Measurements from ENCODE around the gene OR5P2. TPM values are rescaled to one million over a fixed set of nuclear protein-coding genes. Genes with fewer than 3 reads are reported as not detected.
"Not testable (repeated sequence)": the region's sequence is repeated elsewhere in the genome, so short reads cannot be mapped to it uniquely, and the experiment has no call there.

Gene OR5P2
- total RNA-seq, 6 experiments from 2014 or later = not detected

DNA sequence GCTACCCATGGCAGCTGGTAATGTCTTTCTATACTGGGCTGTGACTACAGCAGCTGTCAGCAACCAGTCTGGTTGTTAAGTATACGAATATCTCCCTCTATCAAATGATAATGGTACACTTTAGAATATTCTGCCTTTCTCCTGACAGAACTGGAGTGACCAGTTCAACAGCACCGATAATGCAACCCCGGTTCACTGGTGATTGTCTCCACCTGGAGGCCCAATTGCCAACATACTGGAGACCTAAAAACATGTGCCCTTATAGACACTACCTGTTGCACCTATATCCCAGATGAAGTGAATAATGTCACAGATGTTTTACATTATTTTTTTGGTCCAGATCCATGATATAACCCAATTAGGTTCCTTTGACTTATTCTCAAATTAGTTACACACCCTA is 21.1 kb downstream of the OR5P2 start:
- Mint-ChIP-seq H3K27ac (no peak overlapping the region), H3K27me3 (ENCODE audit: insufficient read depth) (no peaks in the 10 kb centered on the region; the same call in 1 of the 2 replicates), H3K36me3 (ENCODE audit: low read depth) (no peaks in the 10 kb centered on the region), H3K4me1 (ENCODE audit: low read depth) (no peaks in the 10 kb centered on the region), H3K4me3 (no peak overlapping the region), H3K9me3 (no peaks in the 10 kb centered on the region)
- TF ChIP-seq, protein P1, sequence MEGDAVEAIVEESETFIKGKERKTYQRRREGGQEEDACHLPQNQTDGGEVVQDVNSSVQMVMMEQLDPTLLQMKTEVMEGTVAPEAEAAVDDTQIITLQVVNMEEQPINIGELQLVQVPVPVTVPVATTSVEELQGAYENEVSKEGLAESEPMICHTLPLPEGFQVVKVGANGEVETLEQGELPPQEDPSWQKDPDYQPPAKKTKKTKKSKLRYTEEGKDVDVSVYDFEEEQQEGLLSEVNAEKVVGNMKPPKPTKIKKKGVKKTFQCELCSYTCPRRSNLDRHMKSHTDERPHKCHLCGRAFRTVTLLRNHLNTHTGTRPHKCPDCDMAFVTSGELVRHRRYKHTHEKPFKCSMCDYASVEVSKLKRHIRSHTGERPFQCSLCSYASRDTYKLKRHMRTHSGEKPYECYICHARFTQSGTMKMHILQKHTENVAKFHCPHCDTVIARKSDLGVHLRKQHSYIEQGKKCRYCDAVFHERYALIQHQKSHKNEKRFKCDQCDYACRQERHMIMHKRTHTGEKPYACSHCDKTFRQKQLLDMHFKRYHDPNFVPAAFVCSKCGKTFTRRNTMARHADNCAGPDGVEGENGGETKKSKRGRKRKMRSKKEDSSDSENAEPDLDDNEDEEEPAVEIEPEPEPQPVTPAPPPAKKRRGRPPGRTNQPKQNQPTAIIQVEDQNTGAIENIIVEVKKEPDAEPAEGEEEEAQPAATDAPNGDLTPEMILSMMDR (IDR thresholded peaks at IDR 0.05) = no peak
- DNase-seq = no peak

- not testable (repeated sequence) for DNase-seq, H3K9me3 Mint-ChIP-seq
Observed at GRCh38 chr11:7764301-7764700, 32.4 kb downstream of the OR5P2 start.

DNA sequence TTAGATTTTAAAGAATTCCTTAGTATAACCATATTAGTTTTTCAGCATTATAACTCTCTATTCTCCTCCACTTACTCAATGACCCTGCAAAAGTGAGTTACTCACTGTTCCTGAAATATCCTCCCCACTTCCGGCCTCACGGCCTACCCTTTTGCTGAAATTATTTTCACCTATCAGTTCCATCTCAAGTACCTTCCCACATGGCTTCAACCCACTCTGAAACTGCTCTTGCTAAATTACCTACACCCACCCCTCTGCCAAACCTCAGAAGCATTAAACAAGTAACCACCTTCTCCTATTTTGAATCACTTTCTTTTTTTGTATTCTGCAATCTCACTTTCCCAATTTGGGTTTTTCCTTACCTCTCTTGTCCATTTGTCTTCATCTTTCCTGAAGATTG is 37.7 kb downstream of the OR5P2 start:
- Mint-ChIP-seq H3K27ac (no peak overlapping the region), H3K27me3 (ENCODE audit: insufficient read depth) (no peaks in the 10 kb centered on the region; the same call in none of the 2 replicates), H3K4me1 (ENCODE audit: low read depth) (no peaks in the 10 kb centered on the region), H3K36me3 (ENCODE audit: low read depth) (no peaks in the 10 kb centered on the region), H3K4me3 (no peak overlapping the region), H3K9me3 (peaks cover 4% of the 10 kb centered on the region)
- DNase-seq = no peak
- TF ChIP-seq, protein P1 (IDR thresholded peaks at IDR 0.05) = no peak

More at GRCh38 chr11:7764301-7764700, 32.4 kb downstream of the OR5P2 start:
- H3K36me3 Mint-ChIP-seq (ENCODE audit: low read depth); H3K4me1 Mint-ChIP-seq (ENCODE audit: low read depth); H3K27me3 Mint-ChIP-seq (ENCODE audit: insufficient read depth); H3K4me3 Mint-ChIP-seq; H3K27ac Mint-ChIP-seq: not testable (repeated sequence)

GRCh38 chr11:7749456-7749855 is 47.3 kb downstream of the OR5P2 start:
- no peaks in the 10 kb centered on the region for H3K36me3 Mint-ChIP-seq (ENCODE audit: low read depth)
- peaks cover 9% of the 10 kb centered on the region for H3K9me3 Mint-ChIP-seq
- no peaks in the 10 kb centered on the region for H3K4me1 Mint-ChIP-seq (ENCODE audit: low read depth)
- no peaks in the 10 kb centered on the region for H3K27me3 Mint-ChIP-seq (ENCODE audit: insufficient read depth)
- no peak for DNase-seq
- TF ChIP-seq, protein P1 (IDR thresholded peaks at IDR 0.05) = no peak
- H3K27ac Mint-ChIP-seq = no peak overlapping the region
- no peak overlapping the region for H3K4me3 Mint-ChIP-seq

Other genes starting within 250 kb of the OR5P2 start
- 10 to 100 TPM; 11.7 to 15.0 (median 12.4) TPM for gene CYB5R2, start 123.4 kb downstream of the OR5P2 start, total RNA-seq (2021; fragmentation: NEBNext Ultra II Directional; extraction: Animal tissue kit (Norgen Biotek cat#: 25700))
- gene OVCH2, start 90.5 kb downstream of the OR5P2 start, total RNA-seq (2021; fragmentation: NEBNext Ultra II Directional; extraction: Animal tissue kit (Norgen Biotek cat#: 25700)) = not detected
- not detected for gene OR5P3, start 33.9 kb upstream of the OR5P2 start, total RNA-seq (2021; fragmentation: NEBNext Ultra II Directional; extraction: Animal tissue kit (Norgen Biotek cat#: 25700))
- under 1 TPM in 5 of 6 experiments, not detected in 1; 0.05 to 0.28 (median 0.14) TPM for gene OR10A6, start 134.3 kb upstream of the OR5P2 start, total RNA-seq (2021; fragmentation: NEBNext Ultra II Directional; extraction: Animal tissue kit (Norgen Biotek cat#: 25700))
- under 1 TPM in 2 of 6 experiments, not detected in 4; 0.12 to 0.17 TPM for gene OR10A3, start 144.8 kb upstream of the OR5P2 start, total RNA-seq (2021; fragmentation: NEBNext Ultra II Directional; extraction: Animal tissue kit (Norgen Biotek cat#: 25700))
- gene NLRP10, start 168.5 kb upstream of the OR5P2 start, total RNA-seq (2021; fragmentation: NEBNext Ultra II Directional; extraction: Animal tissue kit (Norgen Biotek cat#: 25700)) = 10 to 100 TPM in 2 of 6 experiments, 1 to 10 TPM in 4; 5.9 to 23.8 (median 7.5) TPM
- 100 to 1,000 TPM; 312 to 407 (median 344) TPM for gene EIF3F, start 190.4 kb upstream of the OR5P2 start, total RNA-seq (2021; fragmentation: NEBNext Ultra II Directional; extraction: Animal tissue kit (Norgen Biotek cat#: 25700))

Data from HFFc6 (cell line).